Measurements from ENCODE around the gene GABBR2.

GABBR2 gene

GRCh38 chr9:98241357-98242300 is 467.1 kb downstream of the GABBR2 start:
- DNase-seq: no peak

- DNase-seq: no peak
Observed at GRCh38 chr9:98240475-98240874, 468.3 kb downstream of the GABBR2 start.

Data from NCI-H1417 treated with DMSO at 0.1 percent for 48 hours (cell line).